Loucy (cell line): ENCODE measurements around the gene JKAMP.

ENCODE experiments used
- CTCF ChIP-seq: fragments of 200-600 bp; sonication (generic); conservative IDR thresholded peaks from 2 replicates; pipeline ENCODE4 v1.5.1; 2014; ENCODE audit warnings: mild to moderate bottlenecking, antibody characterized with exemption, low read length
- EZH2phosphoT487 ChIP-seq: fragments of 200-600 bp; IDR thresholded peaks from 2 replicates; pipeline ENCODE4 v1.6.1; 2018; ENCODE audit warnings: antibody characterized with exemption, mild to moderate bottlenecking, moderate library complexity, borderline replicate concordance

GRCh38 chr14:59451849-59452248 is 32.5 kb upstream of the JKAMP start:
- no peak for TF ChIP-seq CTCF
- TF ChIP-seq EZH2phosphoT487, result no peak
